ENCODE measurements around the gene TPD52L1. TPM values are rescaled to one million over a fixed set of nuclear protein-coding genes. Genes with fewer than 3 reads are reported as not detected.

Gene TPD52L1
- total RNA-seq, 1 donor from 2014 or later: 57.7 TPM

GRCh38 chr6:125201961-125202729 lies 48.6 kb downstream of the TPD52L1 start:
- Histone ChIP-seq H3K27me3 (ENCODE audit: control insufficient read depth, insufficient read depth, low read length) (no peaks in the 10 kb centered on the region), H3K36me3 (ENCODE audit: control insufficient read depth, insufficient read depth, low read length) (no peaks in the 10 kb centered on the region), H3K4me3 (ENCODE audit: low read depth, low read length) (no peak overlapping the region)
- DNase-seq (ENCODE audit: low read depth): peak; percentile 82
- no peak for TF ChIP-seq CTCF (IDR thresholded peaks at IDR 0.05; ENCODE audit: insufficient read depth, low read length, poor library complexity, severe bottlenecking)

- no peak overlapping the region for H3K4me3 ChIP-seq (ENCODE audit: low read depth, low read length)
- no peak for DNase-seq (ENCODE audit: low read depth)
- H3K27me3 ChIP-seq (ENCODE audit: control insufficient read depth, insufficient read depth, low read length): no peaks in the 10 kb centered on the region
- no peaks in the 10 kb centered on the region for H3K36me3 ChIP-seq (ENCODE audit: control insufficient read depth, insufficient read depth, low read length)
- TF ChIP-seq CTCF (IDR thresholded peaks at IDR 0.05; ENCODE audit: insufficient read depth, low read length, poor library complexity, severe bottlenecking): no peak
Measured at GRCh38 chr6:125203395-125203794, 49.8 kb downstream of the TPD52L1 start.

- no peak for DNase-seq (ENCODE audit: low read depth)
- Histone ChIP-seq H3K27me3 (ENCODE audit: control insufficient read depth, insufficient read depth, low read length) (no peaks in the 10 kb centered on the region), H3K36me3 (ENCODE audit: control insufficient read depth, insufficient read depth, low read length) (no peaks in the 10 kb centered on the region), H3K4me3 (ENCODE audit: low read depth, low read length) (no peak overlapping the region)
- no peak for TF ChIP-seq CTCF (IDR thresholded peaks at IDR 0.05; ENCODE audit: insufficient read depth, low read length, poor library complexity, severe bottlenecking)
Measured at GRCh38 chr6:125205931-125206330, 52.4 kb downstream of the TPD52L1 start.

- no peak for DNase-seq (ENCODE audit: low read depth)
- no peaks in the 10 kb centered on the region for H3K36me3 ChIP-seq (ENCODE audit: control insufficient read depth, insufficient read depth, low read length)
- H3K4me3 ChIP-seq (ENCODE audit: low read depth, low read length): no peak overlapping the region
- TF ChIP-seq CTCF (IDR thresholded peaks at IDR 0.05; ENCODE audit: insufficient read depth, low read length, poor library complexity, severe bottlenecking): no peak
- no peaks in the 10 kb centered on the region for H3K27me3 ChIP-seq (ENCODE audit: control insufficient read depth, insufficient read depth, low read length)
Measured at GRCh38 chr6:125206389-125206788, 52.8 kb downstream of the TPD52L1 start.

GRCh38 chr6:125207956-125208355 lies 54.4 kb downstream of the TPD52L1 start:
- no peak overlapping the region for H3K4me3 ChIP-seq (ENCODE audit: low read depth, low read length)
- no peaks in the 10 kb centered on the region for H3K36me3 ChIP-seq (ENCODE audit: control insufficient read depth, insufficient read depth, low read length)
- no peak for TF ChIP-seq CTCF (IDR thresholded peaks at IDR 0.05; ENCODE audit: insufficient read depth, low read length, poor library complexity, severe bottlenecking)
- no peaks in the 10 kb centered on the region for H3K27me3 ChIP-seq (ENCODE audit: control insufficient read depth, insufficient read depth, low read length)
- DNase-seq (ENCODE audit: low read depth): no peak

Data from kidney epithelial cell (primary cell).